Stimulated activated CD8-positive, alpha-beta memory T cell treated with anti-CD3 and anti-CD28 coated beads, Interleukin-15, amount 100 ng/mL, for 1 hour (primary cell): ENCODE results near the gene KCNK17.

ENCODE experiments used
- DNase-seq: peaks from one replicate; pipeline ENCODE4 v3.0.0-alpha.2; 2020; ENCODE audit warnings: low read depth

Gene KCNK17

GRCh38 chr6:39266782-39267355 is 47.4 kb downstream of the KCNK17 start:
- no peak for DNase-seq

DNA sequence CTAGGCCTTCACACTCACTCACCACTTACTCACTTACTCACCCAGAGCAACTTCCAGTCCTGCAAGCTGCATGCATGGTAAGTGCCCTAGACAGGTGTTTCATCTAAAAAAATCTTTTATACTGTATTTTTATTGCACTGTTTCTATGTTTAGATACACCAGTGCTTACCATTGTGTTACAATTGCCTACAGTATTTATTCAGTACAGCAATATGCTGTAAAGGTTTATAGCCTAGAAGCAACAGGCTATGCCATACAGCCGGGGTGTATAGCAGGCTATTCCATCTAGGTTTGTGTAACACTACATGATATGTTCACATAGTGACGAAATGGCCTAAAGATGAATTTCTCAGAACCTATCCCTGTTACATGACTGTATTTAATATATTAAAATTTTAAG is 47.8 kb downstream of the KCNK17 start:
- DNase-seq, result no peak

DNA sequence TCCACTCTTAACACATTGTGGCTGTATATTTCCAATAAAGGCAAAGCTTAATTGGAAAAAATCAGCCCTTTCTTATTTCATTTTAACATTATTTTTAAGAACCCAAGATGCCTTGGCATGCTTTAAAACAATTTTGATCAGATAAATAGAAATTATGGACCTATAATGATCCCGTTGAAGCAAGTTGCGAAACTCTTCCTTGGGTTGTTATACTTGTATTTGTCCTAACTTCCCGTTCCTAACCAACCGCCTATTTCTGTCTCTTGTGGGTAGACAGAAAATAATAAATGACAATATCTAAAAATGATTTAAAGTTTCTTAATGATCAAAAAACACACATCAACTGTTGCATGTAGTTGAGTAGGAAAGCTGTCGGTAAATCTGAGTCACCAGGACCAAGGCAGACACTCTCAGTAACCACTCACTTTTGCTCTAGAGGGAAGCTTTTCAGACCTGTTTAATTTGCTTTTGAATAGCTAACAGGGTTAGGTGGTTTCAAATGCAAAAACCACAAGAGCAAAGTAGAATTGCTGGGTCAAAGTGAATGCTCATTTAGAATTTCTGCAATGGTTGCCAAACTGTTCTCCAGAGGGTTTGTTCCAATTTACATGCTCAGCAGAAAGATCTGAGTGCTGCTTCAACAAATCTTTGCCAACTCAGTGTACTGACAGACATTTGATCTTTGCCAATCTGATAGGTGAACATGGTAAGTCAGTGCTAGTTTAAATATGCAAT is 50.7 kb downstream of the KCNK17 start:
- no peak for DNase-seq

GRCh38 chr6:39261751-39262150 is 52.5 kb downstream of the KCNK17 start:
- no peak for DNase-seq

GRCh38 chr6:39260953-39261352 is 53.3 kb downstream of the KCNK17 start:
- no peak for DNase-seq

GRCh38 chr6:39260456-39260855 is 53.8 kb downstream of the KCNK17 start:
- DNase-seq, result no peak

GRCh38 chr6:39256294-39256940 is 57.8 kb downstream of the KCNK17 start:
- DNase-seq, result no peak

DNA sequence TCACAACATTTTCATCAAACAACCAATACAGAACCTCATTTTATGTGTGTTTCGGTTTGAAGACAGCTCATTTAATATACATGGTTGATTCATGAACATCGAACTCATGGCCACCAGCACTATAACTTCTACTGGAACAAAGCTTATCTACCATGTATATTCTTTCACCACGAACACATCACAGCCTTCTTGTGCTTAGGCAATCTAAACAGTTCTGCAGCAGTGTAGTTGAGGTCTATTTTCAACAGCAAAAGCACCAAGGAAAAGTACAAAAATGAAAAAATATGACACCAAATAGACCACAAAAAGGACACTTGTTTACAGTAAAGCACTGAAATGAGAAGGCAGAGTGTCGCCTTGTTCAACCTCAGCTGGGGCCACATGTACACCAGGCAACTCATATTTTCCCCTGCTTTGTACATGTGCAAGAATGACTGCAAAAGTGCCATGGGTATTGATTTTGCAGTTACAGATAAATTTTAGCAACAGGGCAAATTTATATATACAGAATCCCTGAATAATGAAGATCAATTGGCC is 59.2 kb downstream of the KCNK17 start:
- no peak for DNase-seq

DNA sequence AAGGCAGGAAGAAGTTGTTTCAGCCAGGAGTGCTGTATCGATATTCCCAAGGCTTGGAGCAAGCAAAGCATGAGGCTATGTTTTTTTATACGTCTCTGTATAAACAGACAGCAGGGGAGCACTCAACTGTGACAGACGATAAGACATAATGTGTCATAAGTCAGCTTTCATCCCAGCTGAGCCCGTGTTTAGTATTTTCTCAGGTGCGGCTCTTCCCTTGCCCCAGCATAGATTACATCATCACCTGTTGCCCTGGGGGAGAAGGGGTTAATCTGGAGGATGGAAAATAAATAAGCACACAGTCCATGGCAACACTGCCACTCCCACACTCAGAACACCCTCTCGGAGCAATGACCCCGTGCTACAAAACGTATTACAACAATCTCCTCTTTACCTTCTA is 62.8 kb downstream of the KCNK17 start:
- no peak for DNase-seq

GRCh38 chr6:39250507-39250906 is 63.7 kb downstream of the KCNK17 start:
- no peak for DNase-seq

GRCh38 chr6:39249278-39249677 is 64.9 kb downstream of the KCNK17 start:
- DNase-seq, result no peak
